NCI-H345 (cell line): ENCODE data around the gene WDR38.
"Not testable (repeated sequence)": the region's sequence is repeated elsewhere in the genome, so short reads cannot be mapped to it uniquely, and the experiment has no call there.

Experiments
- DNase-seq: peaks from one replicate; lab custom pipeline; 2025; lab: John Stamatoyannopoulos, UW

WDR38 gene

GRCh38 chr9:124834591-124834990 lies 18.7 kb upstream of the WDR38 start:
- DNase-seq: peak; percentile 59

DNA sequence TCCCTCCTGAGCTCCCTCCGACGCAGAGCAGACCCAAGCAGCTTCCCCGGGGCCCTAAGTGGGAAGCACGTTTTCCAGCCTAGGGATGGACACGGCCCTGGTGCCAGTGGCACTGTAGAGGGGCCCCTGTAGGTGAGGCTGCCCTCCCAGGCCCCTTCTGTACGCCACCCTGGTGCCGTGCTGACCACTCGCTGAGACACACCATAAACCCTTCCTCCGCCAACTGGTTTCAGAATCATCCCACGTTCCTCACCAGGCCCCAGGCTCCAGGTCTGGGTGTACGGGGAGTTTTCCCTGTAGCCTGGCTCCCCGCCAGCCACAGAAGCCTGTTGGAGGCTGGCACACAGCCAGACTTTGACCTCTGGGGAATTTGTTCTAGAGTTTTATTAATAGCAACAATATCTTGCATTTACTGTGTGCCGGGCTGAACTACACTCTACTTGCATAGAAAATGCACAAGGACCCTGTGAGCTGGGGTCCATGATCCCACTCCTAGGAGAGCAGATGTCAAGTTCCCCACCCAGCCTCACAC lies 18.2 kb upstream of the WDR38 start:
- peak; percentile 92 for DNase-seq

DNA sequence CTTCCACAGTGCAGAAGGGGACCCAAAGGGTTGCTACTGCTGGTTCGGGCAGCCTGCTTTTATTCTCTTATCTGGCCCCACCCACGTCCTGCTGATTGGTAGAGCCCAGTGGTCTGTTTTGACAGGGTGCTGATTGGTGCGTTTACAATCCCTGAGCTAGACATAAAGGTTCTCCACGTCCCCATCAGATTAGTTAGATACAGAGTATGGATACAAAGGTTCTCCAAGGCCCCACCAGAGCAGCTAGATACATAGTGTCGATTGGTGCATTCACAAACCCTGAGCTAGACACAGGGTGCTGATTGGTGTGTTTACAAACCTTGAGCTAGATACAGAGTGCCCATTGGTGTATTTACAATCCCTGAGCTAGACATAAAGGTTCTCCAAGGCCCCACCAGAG lies 15.1 kb upstream of the WDR38 start:
- DNase-seq: not testable (repeated sequence)

- not testable (repeated sequence) for DNase-seq
These were observed 14.5 kb upstream of the WDR38 start for GRCh38 chr9:124838567-124839275.

DNA sequence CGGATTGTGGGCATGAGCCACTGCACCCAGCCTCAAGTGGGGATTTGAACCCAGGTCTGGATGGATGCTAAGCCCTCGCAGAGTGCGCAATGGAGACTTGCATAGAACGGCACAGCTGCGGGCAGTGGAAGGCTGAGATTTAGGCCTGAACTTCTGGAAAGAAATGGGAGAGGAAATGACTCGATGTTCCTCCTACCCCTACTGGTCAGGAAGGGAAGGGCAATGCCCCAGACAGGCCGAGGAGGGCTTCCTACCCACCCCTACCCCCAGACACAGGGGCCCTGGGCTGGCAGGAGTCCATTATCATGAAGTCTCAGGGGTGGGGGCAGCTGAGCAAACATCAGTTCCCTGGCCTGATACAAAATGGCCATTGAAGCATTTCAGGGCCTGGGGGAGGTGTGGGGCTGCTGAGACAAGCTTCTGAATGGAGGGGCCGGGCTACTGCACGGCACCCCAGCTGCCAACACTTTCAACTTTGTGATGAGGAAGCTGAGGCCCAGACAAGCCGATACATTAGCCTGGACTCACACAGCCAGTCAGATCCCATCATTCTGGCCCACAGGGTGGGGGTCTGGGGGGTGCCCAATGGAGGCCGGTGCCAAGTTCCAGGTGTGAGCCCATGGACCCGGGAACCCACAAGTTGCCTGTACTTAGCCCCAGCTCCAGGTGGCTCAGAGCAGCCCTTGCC lies 13.5 kb upstream of the WDR38 start:
- DNase-seq: peak; percentile 79

DNA sequence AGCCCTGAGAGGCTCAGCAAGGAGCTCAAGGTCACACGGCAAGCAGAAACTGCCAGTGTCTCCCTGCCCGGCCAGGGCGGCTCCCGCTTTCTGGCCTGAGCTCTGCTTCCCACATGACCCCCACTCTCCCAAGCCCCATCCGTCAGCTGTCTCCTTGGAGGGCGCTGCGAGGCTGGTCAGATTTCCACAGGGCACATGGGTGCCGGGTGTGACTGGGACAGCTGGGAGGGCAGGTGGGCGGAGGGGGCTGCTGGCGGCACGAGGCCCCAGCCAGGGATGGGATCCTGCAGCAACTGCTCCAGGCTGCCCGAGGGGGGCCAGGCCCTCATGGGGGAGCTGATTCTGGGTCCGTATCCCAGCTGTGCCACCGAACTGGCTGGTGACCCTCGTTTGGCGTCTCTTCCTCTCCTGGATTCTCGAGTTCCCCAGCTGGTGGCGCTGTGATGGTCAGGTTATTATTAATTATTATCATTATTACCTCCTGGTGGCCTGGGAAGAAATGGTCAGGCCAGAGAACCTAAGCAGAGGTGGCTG lies 12.9 kb upstream of the WDR38 start:
- DNase-seq: no peak

DNA sequence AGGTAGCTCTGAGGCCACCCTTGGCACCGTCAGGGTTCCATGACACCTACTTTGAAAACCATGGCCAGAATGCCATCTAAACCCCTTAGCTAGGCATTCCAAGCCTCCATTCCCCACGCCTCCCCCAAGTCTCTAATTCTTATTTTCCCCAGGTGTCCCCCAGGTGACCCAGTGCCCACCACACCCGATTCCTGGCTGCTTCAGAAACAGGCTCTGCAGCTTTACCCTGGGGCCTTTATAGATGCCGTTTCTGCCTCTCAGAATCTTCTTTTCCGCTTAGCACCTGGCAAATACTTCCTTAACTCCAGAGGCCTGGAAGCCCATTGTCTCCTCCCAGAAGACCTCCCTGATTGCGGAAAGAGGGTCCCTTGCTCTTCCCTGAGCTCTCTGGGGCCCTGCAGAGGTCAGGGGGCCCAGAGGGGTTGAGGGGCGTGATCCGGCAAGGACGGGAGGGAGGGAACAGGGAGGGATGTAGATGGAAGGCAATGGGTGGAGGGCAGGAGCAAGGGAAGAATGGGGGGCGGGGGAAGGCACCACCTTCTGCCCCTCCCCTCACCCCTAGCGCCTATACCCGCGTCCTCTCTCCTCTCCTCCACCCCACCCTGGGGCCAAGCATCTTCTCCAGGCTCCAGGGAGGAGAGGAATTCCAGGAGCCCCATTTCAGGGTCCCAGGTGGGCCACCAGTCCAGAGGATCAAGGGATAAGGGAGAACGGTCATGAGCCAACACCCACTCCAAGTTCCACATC lies 12.0 kb upstream of the WDR38 start:
- DNase-seq: no peak

- no peak for DNase-seq
These were observed 9.7 kb upstream of the WDR38 start for GRCh38 chr9:124843456-124844034.

DNA sequence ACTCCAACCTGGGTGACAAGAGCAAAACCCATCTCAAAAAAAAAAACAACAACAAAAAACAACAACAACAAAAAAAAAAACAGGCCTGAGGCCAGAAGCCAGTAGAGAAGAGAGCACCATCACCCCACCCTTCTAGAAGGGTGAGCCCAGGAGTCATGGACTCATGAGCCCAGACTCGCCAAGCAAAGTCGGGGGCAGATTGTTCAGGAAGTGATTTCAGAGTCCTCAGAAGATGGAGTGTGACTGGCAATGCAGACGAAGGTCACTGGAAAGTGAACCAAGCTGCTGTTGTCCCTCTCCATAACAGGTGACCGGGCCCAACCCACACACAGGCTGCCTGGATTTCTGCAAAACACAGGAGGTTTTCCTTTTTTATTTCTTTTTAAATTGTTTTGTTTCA lies 9.0 kb upstream of the WDR38 start:
- no peak for DNase-seq

DNA sequence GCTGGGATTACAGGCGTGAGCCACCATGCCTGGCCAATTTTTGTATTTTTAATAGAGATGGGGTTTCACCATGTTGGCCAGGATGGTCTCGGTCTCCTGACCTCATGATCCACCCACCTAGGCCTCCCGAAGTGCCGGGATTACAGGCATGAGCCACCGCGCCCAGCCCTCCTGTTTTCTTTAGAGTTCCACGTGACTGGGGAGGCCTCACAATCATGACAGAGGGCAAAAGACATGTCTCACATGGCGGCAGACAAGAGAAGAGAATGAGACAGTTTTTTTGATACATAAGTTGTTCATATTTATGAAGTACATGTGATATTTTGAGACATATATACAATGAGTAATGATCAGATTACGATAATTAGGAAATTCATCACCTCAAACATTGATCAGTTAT lies 6.8 kb upstream of the WDR38 start:
- DNase-seq: not testable (repeated sequence)

GRCh38 chr9:124846969-124847368 lies 6.3 kb upstream of the WDR38 start:
- DNase-seq: no peak

- DNase-seq: no peak
These were observed 3.5 kb upstream of the WDR38 start for GRCh38 chr9:124849801-124850200.

- no peak for DNase-seq
These were observed 985 bp upstream of the WDR38 start for GRCh38 chr9:124852121-124852828.

GRCh38 chr9:124853605-124854143 lies 414 bp downstream of the WDR38 start:
- DNase-seq: no peak

GRCh38 chr9:124854161-124854560 lies 901 bp downstream of the WDR38 start:
- no peak for DNase-seq

GRCh38 chr9:124854822-124855221 lies 1.6 kb downstream of the WDR38 start:
- no peak for DNase-seq

DNA sequence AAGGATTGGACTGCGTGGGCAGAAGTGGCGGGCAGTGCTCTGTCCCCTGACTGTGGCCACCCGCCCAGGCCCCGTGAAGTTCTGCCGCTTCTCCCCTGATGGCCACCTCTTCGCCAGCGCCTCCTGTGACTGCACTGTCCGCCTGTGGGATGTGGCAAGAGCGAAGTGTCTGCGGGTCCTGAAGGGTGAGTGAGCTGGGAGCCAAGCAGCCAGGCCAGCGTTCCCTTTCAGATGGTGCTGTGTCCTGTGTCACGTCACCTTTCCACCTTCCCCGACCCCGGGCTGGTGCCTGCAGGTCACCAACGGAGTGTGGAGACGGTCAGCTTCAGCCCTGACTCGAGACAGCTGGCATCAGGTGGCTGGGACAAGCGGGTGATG lies 2.3 kb downstream of the WDR38 start:
- no peak for DNase-seq

DNA sequence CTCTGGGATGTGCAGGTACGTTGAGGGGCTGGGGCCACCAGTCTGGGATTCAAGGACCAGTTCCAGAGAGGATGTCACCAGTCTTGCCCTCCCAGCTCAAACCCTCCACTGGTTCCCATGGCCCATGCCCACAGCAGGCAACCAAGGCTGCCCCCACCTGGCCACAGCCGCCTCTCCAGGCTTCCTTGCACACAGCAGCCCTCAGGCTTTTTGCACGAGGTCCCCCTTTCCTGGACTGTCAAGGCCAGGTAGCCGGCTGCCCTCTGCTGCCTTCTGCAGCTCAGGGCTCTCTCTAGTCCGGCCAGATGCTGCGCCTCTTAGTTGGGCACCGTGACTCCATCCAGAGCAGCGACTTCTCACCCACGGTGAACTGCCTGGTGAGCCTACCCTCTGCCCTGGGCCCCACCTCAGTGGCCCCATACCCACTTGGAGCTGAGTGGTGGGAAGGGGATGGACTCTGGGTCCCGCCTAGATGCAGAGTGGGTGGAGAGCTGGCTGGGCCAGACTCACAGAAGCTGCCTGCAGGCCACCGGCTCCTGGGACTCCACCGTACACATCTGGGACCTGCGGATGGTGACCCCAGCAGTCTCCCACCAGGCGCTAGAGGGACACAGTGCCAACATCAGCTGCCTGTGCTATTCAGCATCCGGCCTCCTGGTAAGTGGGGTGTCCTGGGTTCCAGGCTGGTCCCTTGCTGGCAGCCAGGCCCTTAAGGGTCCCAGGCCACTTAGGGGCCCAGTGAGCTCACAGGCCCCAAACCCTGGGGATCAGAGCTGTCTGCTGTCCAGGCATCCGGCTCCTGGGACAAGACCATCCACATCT lies 2.9 kb downstream of the WDR38 start:
- peak; percentile 20 for DNase-seq

DNA sequence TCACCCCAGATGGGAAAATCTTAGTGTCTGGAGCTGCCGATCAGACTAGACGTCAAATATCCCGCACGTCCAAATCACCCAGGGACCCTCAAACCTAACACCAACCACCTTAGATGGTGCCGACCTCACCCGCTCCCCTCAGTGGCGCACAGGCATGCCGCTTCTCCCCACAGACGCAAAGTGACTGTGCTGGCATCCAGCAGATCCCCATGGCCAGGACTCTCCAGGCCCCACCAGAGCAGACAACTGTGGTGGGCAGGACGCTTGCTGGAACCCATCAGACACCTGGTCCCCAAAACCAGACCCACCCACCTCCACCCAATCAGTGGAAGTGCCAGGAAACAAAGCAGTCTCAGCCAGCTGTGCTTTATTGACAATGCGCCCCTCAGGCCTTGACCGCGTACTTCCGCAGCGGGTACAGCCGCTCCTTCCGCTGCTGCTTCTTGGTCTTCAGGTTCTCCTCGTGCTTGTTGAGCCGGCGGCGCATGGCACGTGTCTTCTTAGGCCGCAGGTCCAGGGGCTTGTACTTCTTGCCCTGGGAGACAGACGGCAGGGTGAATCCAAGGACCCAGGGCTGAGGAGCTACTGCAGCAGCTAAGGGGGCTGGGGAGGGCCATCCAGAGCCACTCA lies 4.4 kb downstream of the WDR38 start:
- no peak for DNase-seq
